ENCODE data around the gene DTNA.
A peak's percentile ranks its signal among the peaks of the same experiment; 100 is the strongest.

The DTNA gene

DNA sequence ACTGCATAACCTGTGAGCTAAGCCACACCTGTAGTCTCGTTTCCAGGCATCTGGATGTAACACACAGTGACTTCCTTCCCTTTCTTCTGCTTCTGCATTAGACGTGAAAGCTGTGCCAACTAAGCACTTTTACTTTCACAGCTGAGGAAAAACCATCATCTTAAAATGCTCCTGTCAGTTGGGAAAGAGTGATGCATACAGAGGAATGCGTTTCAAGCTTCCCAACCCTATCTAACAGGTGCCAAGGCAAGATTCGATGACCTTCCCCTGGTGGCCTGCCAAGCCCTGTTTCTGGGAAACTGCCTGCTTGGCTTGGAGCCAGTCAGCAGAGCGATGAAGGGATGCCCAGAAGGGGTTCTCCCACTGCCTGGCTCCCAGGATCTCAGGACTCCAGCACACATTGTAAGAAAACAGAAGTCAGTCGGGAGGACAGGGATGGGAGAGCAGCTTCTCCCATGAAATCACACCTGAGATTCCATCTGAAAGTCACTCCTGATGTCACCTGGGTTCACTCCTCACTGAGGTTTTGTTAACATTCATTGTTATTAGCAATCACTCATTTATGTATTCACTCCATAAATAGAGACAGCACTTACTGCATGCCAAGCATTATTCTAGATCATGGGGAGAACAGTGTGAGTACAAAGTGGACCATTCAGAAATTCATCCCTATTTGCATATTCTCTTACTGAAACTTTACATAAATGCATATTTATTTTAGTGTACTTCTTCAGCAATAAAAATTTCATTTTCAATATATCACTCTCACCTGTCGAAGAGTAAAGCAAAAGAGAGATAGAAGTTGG lies 64.1 kb downstream of the DTNA start:
- DNase-seq, result peak; percentile 51

GRCh38 chr18:34775461-34775860 lies 65.4 kb downstream of the DTNA start:
- no peak for DNase-seq

DNA sequence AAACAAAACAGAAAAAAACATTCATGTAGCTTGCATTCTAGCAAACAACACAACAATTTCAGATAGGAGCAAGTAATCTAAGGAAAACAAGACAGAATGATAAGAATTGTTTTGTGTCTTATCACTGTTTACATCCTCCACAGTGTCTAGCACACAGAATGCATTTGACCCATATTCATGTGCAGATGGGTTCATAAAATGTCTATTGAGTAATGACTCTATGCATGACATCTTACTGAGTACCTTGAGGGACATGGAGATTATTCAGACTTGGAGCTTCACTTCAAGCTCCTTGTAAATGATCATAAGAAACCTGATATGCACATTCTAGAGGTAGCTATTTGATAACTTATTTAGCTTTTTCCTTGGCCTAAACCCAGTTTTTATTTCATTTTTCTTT lies 69.0 kb downstream of the DTNA start:
- no peak for DNase-seq

DNA sequence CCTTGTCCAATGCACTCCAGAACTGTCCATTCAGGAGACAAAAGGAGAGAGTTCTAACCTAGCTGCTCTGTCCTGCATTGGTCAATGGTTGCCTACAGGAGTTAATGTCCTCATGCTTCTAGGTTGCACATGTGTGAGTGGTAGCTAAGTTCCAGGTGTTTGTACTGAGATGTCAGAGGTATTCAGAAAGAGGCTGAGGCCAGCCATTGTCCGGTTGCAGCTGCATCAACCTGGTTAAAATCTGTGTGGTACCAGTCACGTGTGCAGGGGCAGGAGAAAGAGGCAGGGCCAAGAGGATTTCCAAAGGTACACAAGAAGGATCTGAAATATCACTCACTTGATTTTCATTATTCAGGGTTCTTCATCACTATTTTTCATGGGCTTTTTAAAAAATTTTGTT lies 70.8 kb downstream of the DTNA start:
- no peak for DNase-seq

DNA sequence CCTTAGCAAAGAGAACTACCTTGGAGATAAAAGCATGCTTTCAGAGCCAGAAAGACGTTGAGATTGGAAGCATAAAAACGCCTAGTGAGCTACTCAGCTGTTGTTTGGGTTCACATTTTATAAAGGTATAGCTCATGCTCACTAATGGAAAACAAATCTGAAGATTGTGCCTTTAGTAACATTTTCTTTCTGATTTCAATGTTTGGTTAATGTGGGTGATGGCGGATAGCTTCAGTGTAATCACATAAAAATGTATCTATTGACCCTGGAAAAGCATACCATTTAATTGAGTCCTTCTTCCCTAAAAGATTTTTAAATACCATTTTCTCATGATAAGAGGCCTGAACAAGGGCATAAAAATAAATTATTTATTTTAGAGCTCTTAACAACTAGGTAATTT lies 73.4 kb downstream of the DTNA start:
- peak; percentile 31 for DNase-seq

DNA sequence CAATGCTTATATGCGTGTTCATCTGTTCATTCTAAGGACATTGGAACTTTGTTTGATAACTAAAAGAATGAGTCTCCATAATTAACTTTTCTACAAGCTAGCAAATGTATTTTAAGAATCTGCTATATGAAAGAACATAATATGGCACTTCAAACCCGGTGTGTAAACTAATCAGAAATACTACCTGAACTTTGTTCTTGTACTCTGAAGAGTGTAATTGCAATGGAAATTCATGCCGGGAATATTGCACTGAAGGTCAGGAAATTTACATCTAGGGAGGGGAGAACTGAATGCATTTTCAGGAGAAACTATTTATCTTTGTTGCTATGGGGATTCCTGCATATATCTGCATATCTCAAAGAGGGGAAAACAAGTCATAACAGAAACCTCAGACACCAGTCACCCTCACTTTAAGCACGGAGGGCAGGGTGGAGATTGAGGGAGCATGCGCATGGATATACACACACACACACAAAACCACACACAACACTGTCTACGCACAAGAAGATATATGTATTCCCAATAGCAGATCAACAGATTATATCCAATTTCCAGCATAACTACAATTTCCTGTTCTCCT lies 76.2 kb downstream of the DTNA start:
- DNase-seq, result no peak

DNA sequence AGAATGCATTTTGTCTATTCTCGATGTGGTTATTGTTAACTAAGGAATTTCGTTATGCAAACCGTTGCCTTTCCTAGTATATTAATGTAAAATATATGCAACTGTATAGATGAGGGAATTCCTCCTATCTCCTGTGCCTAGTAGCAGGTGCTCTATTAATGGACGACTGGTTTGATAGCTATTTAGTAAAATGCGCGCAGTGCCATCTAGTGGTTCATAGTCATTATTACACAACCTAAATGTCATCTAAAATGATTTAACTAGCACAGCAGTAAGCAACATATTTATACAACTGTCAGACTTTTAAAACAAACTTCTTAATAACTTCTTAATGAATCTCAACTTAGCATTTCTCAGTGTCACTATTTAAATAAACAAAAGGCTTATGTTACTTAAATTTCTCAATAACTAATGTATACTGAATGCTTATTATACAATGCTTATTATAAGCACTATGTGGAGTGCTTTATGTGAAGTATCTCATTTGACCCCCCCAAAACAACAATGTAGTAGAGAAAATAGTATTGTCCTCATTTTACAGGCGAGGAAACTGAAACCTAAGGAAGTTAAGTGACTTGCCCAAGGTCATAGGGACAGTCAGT lies 77.9 kb downstream of the DTNA start:
- DNase-seq, result peak; percentile 55

GRCh38 chr18:34789768-34790344 lies 79.8 kb downstream of the DTNA start:
- DNase-seq, result no peak

DNA sequence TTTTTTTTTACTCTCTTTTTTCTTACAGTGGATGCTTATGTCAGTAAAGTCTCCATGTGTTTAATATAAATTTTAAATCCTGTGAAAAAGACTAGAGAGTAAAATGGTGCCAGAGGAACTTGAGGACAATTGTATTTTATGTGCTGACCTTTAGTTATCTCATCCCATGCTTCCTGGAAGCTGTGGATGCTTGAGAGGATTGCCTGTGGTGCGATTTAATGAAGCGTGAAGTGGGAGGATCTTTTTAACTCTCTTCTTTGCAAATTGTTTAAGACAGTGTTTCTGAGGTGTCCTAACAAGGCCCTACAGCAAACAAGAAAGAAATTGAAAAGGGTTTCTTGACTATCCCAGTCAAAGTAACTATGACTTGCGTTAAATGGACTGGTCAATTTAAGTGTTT lies 84.2 kb downstream of the DTNA start:
- DNase-seq, result no peak

GRCh38 chr18:34795070-34795732 lies 85.1 kb downstream of the DTNA start:
- no peak for DNase-seq

- no peak for DNase-seq
Measured at GRCh38 chr18:34796035-34796657, 86.0 kb downstream of the DTNA start.

DNA sequence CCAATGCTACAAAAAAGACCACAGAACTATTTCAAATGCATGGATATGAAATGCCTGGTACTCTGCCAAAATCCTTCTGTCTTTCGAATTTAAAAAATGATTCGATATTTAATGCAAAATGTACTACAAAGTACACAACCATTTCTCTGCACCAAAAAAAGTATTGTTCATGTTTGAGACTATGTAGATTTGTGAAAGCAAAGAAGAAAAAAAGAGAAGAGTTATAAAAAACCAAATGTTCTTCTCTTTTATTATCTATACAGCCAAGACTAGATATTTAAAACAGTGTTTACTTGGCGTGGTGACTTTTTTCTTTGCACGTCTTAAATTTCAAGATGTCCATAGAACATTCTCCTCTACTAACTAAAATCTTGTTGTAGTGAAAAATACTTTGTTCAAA lies 89.2 kb downstream of the DTNA start:
- DNase-seq, result no peak

GRCh38 chr18:34800381-34800780 lies 90.3 kb downstream of the DTNA start:
- DNase-seq, result no peak

DNA sequence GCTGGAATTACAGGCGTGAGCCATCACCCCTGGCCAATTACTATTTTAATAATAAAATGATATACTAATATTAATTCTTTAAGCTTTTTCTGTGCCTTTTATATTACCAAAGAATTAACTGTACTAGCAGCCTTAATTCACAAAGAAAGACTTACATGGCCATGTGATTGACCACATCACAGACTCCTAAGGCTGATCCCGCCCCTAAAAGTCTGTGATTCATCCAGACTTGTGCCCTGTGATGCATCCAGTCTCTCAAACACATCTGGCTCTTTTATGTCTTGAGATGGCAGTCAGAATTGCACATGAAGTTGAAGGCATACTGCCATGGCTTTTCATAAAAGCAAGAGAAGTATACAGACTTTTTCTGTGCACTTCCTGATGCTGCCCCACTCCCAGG lies 91.7 kb downstream of the DTNA start:
- peak; percentile 18 for DNase-seq

GRCh38 chr18:34802959-34803358 lies 92.9 kb downstream of the DTNA start:
- DNase-seq, result no peak

DNA sequence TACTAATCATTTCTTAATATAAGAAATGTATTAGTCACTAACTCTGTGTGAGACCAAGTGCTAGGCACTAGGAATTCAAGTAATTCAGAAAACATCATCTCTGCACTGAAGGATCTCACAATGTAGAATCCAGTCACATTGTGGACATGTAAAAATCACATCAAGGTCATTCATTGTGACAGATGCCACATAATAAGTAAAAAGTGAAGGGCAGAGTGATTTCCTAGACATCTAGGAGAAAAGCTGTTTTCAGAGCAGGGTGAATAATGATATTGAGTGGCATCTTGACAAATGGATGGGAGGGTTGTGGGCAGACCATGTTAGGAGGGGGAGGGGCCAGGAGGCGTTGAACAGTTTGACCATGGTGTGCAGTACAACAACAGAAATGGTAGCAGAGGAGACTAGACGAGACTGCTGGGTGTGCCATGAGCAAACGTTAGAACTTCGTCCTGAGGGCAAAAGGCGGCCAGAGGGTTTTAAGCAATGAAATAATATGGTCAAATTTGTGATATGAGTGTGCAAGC lies 93.8 kb downstream of the DTNA start:
- DNase-seq, result no peak

- DNase-seq, result no peak
Measured at GRCh38 chr18:34805103-34805877, 95.2 kb downstream of the DTNA start.

DNA sequence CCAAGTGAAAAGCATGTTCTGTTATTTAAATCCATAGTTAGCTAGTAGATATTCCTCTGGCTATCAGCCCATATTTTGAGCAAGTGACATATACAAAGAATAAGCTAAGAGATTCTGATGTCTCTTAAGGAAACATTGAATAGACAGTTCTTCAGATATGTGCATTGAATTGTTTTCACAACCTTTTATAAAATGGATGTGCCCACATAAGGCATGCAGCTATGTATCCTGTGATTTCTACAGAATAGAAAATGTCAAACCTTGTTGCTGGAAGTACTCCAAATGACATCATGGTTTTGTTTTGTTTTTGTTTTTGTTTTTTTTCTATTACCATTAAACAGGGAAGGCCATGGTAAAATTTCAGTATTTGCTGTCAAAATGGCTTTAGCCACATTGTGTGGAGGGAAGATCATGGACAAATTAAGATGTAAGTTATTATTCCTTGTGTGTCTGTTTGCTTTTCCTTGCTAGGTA lies 95.8 kb downstream of the DTNA start:
- DNase-seq, result no peak

DNA sequence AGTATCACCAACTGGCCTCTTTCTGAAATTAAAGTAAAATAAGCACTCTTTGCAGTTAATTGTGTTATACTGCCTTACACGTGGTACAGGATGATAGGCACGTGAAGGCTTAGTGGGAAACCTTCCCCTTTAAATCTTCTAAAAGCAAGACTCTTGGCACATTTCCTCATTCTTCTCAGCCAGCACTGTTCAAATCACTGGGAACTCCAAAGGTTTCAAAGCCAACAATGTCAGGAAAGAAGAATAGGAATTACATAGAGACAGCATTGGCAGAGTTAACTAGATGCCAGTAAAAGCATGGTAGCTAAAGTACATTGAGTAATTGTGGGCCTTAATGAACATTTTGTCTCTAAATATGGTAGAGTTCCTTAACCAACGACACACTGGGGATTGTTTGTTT lies 96.4 kb downstream of the DTNA start:
- DNase-seq, result no peak

DNA sequence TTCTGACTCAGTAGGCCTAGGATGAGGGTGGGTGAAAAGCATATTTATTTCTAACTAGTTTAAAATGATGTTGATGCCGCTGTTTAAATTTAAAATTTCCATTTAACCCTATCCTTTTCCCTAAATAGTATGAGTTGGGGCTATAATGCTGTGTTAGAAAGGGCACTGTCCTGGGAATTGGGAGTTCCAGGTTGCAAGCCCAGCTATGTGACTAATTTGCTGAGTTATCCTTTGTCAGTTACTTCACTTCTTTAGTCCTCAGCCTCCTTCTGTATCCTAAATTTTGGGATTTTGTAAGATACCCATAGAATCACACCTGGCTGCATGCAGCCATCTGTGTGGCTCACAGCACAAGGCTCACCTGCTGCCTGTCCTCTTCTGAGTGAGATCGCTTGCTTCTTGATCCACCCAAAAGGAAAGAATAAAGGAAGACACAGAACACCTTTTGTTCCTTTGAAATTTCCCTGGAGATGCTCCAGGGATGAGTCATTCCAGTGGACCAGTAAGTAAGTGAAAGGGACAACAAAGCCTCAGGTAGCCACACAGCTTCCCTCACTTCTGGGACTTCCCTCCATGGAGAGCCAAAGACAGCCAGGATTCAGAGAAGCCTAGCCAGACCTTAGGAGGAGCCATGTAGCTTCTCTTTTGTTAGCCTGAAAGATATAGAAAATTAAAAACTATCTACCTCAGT lies 97.2 kb downstream of the DTNA start:
- DNase-seq, result no peak

DNA sequence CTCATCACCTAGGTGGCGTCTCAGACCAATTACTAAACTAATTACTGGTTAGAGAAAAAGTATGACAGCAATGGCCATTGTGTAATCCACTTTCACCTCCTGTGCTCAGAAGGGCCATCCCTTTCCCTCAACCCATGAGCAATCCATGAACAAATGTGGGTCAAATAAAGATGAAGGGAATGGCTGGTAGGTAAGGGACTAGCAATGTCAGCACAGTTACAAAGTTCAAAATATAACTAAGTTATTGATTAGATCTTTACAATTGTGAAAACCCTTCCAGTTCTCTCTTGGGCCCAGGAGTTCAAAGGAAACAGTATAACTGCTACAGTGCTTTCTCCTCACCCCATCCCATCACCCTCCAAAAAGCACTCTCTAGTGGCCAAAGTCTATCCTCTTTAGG lies 98.3 kb downstream of the DTNA start:
- no peak for DNase-seq

All from EL (cell line).